Thoracic aorta (tissue), 2 donors: ENCODE data around the gene F2R. TPM values are rescaled to one million over a fixed set of nuclear protein-coding genes. Genes with fewer than 3 reads are reported as not detected.

ENCODE experiments used
- ATAC-seq: fragments of 150-250 bp; one replicate; pipeline ENCODE4 v1.8.0; 2017; ENCODE audit warnings: low read depth; ENCODE audit not compliant: insufficient number of reproducible peaks, low FRiP score
- DNase-seq: peaks from one replicate; pipeline ENCODE4 v3.0.0-alpha.2; 2020; ENCODE audit warnings: low spot score
- H3K27ac ChIP-seq, 2 donors: fragments of 200-600 bp; sonication (generic); 1 replicate in 1 of 2; 2 replicates in 1 of 2; pipeline ENCODE4 v1.5.1; 2016; ENCODE audit warnings: mild to moderate bottlenecking in 2 of 2, moderate library complexity in 2 of 2
- H3K27me3 ChIP-seq: fragments of 200-600 bp; sonication (generic); replicated peaks from 2 replicates; pipeline ENCODE4 v1.6.0; 2016; ENCODE audit warnings: mild to moderate bottlenecking; ENCODE audit not compliant: insufficient read depth
- H3K36me3 ChIP-seq: fragments of 200-600 bp; sonication (generic); one replicate; pipeline ENCODE4 v1.5.1; 2016
- H3K4me1 ChIP-seq, 2 donors: fragments of 200-600 bp; sonication (generic); 1 replicate in 1 of 2; 2 replicates in 1 of 2; pipeline versions ENCODE4 v1.5.1 to v1.6.0; 2016; ENCODE audit warnings: low read depth in 2 of 2, mild to moderate bottlenecking in 1 of 2; ENCODE audit not compliant: control insufficient read depth in 1 of 2
- H3K4me3 ChIP-seq: fragments of 200-600 bp; sonication (generic); 2 replicates; pipeline ENCODE4 v1.5.1; 2016; ENCODE audit warnings: mild to moderate bottlenecking
- H3K9me3 ChIP-seq: fragments of 200-600 bp; sonication (generic); 2 replicates; pipeline ENCODE4 v1.5.1; 2016
- total RNA-seq, 2 donors: library from RNA; depleted of rRNA; stranded (reverse); fragments of >200 nt; gene quantifications; one replicate each; pipeline versions ENCODE4 v1.1.0 to v1.2.3, GENCODE V29; 2016
- TF ChIP-seq, protein P1 (sequence below): fragments of 200-600 bp; sonication (generic); IDR thresholded peaks from one replicate; pipeline ENCODE4 v1.5.1; 2019; ENCODE audit warnings: antibody characterized with exemption

The F2R gene
- total RNA-seq, 2 donors from 2014 or later: 96.4 to 240 TPM

DNA sequence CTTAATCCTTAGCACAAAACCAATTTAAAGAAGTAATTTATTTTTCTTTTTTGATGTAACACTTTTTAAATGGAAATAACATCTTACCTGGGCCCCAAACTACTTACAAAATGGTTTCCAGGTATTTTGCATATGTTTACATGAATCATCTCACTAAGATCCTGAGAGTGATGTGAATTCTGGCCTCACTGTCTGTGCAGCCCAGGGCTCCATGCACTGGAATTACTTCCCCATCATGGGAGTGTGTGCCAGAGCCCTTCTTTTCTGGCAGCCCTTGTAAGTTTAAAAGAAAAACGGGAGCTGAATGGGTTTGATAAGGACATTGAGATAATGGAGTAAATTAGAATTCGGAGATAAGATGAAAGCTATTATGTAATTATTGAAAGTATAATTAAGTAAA is 12.2 kb upstream of the F2R start:
- H3K4me1 ChIP-seq: peaks cover 0 to 6% of the 10 kb centered on the region in 2 donors
- ATAC-seq: no peak
- no peak overlapping the region for H3K4me3 ChIP-seq
- TF ChIP-seq, protein P1, sequence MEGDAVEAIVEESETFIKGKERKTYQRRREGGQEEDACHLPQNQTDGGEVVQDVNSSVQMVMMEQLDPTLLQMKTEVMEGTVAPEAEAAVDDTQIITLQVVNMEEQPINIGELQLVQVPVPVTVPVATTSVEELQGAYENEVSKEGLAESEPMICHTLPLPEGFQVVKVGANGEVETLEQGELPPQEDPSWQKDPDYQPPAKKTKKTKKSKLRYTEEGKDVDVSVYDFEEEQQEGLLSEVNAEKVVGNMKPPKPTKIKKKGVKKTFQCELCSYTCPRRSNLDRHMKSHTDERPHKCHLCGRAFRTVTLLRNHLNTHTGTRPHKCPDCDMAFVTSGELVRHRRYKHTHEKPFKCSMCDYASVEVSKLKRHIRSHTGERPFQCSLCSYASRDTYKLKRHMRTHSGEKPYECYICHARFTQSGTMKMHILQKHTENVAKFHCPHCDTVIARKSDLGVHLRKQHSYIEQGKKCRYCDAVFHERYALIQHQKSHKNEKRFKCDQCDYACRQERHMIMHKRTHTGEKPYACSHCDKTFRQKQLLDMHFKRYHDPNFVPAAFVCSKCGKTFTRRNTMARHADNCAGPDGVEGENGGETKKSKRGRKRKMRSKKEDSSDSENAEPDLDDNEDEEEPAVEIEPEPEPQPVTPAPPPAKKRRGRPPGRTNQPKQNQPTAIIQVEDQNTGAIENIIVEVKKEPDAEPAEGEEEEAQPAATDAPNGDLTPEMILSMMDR: no peak
- H3K9me3 ChIP-seq: no peaks in the 10 kb centered on the region
- DNase-seq: no peak
- H3K36me3 ChIP-seq: no peaks in the 10 kb centered on the region
- no peak overlapping the region for H3K27ac ChIP-seq
- H3K27me3 ChIP-seq: no peaks in the 10 kb centered on the region

DNA sequence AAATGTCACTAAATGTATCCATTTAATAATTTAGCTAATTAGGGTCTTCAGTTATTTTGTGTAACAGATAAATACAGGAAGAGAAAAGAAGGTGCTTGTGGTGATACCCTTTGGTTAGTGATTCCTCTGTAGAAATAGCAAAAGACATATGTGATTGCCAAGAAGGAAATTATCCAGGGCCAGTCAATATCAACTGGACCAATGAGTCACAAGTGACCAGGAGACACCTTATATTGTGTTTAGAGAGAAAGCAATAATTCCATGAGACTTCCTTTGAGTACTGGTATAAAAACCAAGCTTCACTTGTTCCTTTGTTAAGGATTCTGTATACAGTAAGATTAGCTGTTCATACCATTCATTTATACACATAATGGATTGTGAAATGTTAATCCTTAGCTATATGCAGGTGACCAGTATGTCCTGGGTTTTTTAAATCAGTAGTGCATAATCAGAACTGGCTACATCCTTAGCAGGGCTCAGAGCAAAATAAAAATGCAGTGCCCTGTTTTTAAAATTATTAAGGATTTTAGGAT is 11.7 kb upstream of the F2R start:
- Histone ChIP-seq H3K36me3 (no peaks in the 10 kb centered on the region), H3K27ac (no peak overlapping the region), H3K9me3 (no peaks in the 10 kb centered on the region), H3K4me1 (peaks cover 0 to 9% of the 10 kb centered on the region in 2 donors), H3K27me3 (no peaks in the 10 kb centered on the region), H3K4me3 (no peak overlapping the region)
- ATAC-seq (no peak), DNase-seq (no peak)
- TF ChIP-seq, protein P1: no peak

DNA sequence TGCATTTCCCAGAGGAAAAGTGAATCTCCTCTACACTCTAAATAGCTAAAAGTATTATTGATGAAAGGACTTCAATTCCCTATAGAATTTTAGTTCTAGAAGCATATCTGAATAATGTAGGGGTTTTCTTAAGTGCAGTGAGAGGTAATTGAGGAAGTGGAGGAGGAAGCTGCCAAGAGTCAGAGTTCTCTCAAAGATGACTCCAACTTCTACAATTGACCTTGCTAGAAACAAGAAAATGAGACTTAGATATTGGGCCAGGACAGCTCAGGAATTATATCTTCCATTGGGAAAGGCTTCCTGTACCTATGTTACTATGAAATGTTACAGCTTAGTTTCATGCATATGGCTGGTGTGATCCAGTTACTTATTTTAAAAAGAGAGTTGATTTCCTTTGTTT is 10.4 kb upstream of the F2R start:
- Histone ChIP-seq H3K4me3 (no peak overlapping the region), H3K27ac (no peak overlapping the region), H3K4me1 (peaks cover 0 to 9% of the 10 kb centered on the region in 2 donors), H3K9me3 (no peaks in the 10 kb centered on the region), H3K27me3 (no peaks in the 10 kb centered on the region), H3K36me3 (no peaks in the 10 kb centered on the region)
- ATAC-seq (no peak), DNase-seq (no peak)
- TF ChIP-seq, protein P1: no peak

DNA sequence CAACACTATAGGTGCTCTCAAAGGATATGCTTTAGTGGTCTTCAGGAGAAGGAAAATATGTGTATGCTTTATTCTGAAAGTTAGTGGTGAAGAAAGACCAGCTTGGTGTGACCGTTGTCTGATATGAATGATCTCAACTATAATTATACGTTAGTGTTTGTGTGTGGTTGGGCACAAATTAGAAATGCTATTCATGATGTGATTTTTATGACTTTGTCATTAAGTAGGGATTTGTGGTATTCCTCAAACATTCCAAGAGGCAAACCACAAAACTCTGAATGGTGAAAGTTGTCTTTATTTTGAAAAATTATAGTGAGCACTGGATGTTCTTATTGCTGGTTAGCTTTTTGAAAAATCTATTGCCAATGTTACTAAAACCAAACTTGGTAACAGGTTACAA is 6.2 kb upstream of the F2R start:
- ATAC-seq: no peak
- TF ChIP-seq, protein P1: no peak
- peak overlapping the region in 1 of 2 donors; percentile 7 for H3K27ac ChIP-seq

DNA sequence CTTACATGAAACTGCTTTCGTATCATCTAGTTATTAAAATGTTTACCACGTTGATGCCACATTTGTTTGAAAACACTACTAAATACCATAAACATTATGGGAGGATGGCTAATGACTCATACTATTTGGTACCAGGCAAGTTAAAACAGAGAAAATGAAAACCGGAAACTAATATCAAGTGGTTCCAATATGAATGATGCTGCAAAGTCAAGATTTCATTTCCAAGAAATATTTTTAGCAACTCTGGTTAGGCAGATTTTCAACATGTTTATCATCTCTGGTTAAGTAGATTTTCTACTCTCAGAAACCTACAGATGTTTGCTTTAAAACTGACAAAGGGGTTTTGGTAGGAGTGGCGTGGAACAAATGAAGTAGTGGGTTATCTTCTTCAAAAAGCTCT is 4.9 kb upstream of the F2R start:
- Histone ChIP-seq H3K27me3 (no peaks in the 10 kb centered on the region), H3K36me3 (no peaks in the 10 kb centered on the region), H3K9me3 (no peaks in the 10 kb centered on the region), H3K4me1 (peaks cover 0 to 3% of the 10 kb centered on the region in 2 donors), H3K27ac (no peak overlapping the region), H3K4me3 (no peak overlapping the region)
- DNase-seq (no peak), ATAC-seq (no peak)
- TF ChIP-seq, protein P1: no peak

More for the DNA sequence above, 6.2 kb upstream of the F2R start:
- no peak overlapping the region for H3K4me3 ChIP-seq
- peaks cover 0 to 3% of the 10 kb centered on the region in 2 donors for H3K4me1 ChIP-seq
- H3K27me3 ChIP-seq: no peaks in the 10 kb centered on the region
- H3K36me3 ChIP-seq: no peaks in the 10 kb centered on the region
- no peak for DNase-seq
- H3K9me3 ChIP-seq: no peaks in the 10 kb centered on the region
